ENCODE data around the gene SPR.
"Not testable (repeated sequence)": the region's sequence is repeated elsewhere in the genome, so short reads cannot be mapped to it uniquely, and the experiment has no call there.

Gene SPR

GRCh38 chr2:72889991-72890390 lies 2.8 kb downstream of the SPR start:
- DNase-seq = no peak

GRCh38 chr2:72891091-72891818 lies 4.0 kb downstream of the SPR start:
- DNase-seq = no peak

- peak; percentile 60 to 72 for DNase-seq
Measured at GRCh38 chr2:72892506-72893173, 5.4 kb downstream of the SPR start.

- DNase-seq = peak; percentile 53 to 70
Measured at GRCh38 chr2:72893594-72894319, 6.5 kb downstream of the SPR start.

- no peak for DNase-seq
Measured at GRCh38 chr2:72894514-72894913, 7.3 kb downstream of the SPR start.

- no peak for DNase-seq
Measured at GRCh38 chr2:72895154-72895553, 7.9 kb downstream of the SPR start.

- DNase-seq = no peak
Measured at GRCh38 chr2:72895759-72896281, 8.6 kb downstream of the SPR start.

GRCh38 chr2:72896446-72896845 lies 9.2 kb downstream of the SPR start:
- DNase-seq = no peak

GRCh38 chr2:72897785-72898584 lies 10.8 kb downstream of the SPR start:
- no peak for DNase-seq

- DNase-seq = no peak
Measured at GRCh38 chr2:72898585-72898906, 11.3 kb downstream of the SPR start.

GRCh38 chr2:72900191-72900825 lies 13.1 kb downstream of the SPR start:
- no peak for DNase-seq

GRCh38 chr2:72901426-72901825 lies 14.2 kb downstream of the SPR start:
- DNase-seq = no peak

GRCh38 chr2:72907369-72907768 lies 20.2 kb downstream of the SPR start:
- DNase-seq = not testable (repeated sequence)

- DNase-seq = no peak
Measured at GRCh38 chr2:72908741-72909140, 21.5 kb downstream of the SPR start.

GRCh38 chr2:72911256-72911655 lies 24.0 kb downstream of the SPR start:
- DNase-seq = no peak

- DNase-seq = peak in 1 of 2 experiments; percentile 18
Measured at GRCh38 chr2:72913486-72914205, 26.4 kb downstream of the SPR start.

GRCh38 chr2:72914206-72914559 lies 27.0 kb downstream of the SPR start:
- no peak for DNase-seq

- no peak for DNase-seq
Measured at GRCh38 chr2:72914589-72915319, 27.5 kb downstream of the SPR start.

- no peak for DNase-seq
Measured at GRCh38 chr2:72915320-72915906, 28.2 kb downstream of the SPR start.

GRCh38 chr2:72915907-72916742 lies 28.9 kb downstream of the SPR start:
- DNase-seq = peak; percentile 63 to 70

Measured in activated T-cell treated with anti-CD3 and anti-CD28 coated beads, Interleukin-2, amount 50 U/mL, for 48 hours (primary cell).